Muscle of arm (tissue), 14 donors: Measurements from ENCODE around the gene NRM. TPM values are rescaled to one million over a fixed set of nuclear protein-coding genes. Genes with fewer than 3 reads are reported as not detected.
A peak's percentile ranks its signal among the peaks of the same experiment; 100 is the strongest.
"Not testable (repeated sequence)": the region's sequence is repeated elsewhere in the genome, so short reads cannot be mapped to it uniquely, and the experiment has no call there.

Experiments used
- DNase-seq: peaks from one replicate; pipeline ENCODE4 v3.0.0-alpha.2; 2013
- long read RNA-seq, 11 donors: transcript quantifications; one replicate each; lab custom pipeline, GENCODE V29; 2026
- polyA plus RNA-seq, 12 donors: library from polyadenylated mRNA; unstranded; fragments of 120-200 nt; gene quantifications; one replicate each; pipeline ENCODE4 v1.2.1, GENCODE V29; 2013; ENCODE audit not compliant: insufficient read length in 12 of 12

Gene NRM
- 10 to 100 TPM in 11 of 12 donors, not detected in 1; 32.1 to 50.3 (median 38.9) TPM for polyA plus RNA-seq
- long read RNA-seq, donor 1, partial matches to known transcripts = 0 of 5 reads
- long read RNA-seq, donor 1, other reads (novel, unspliced or antisense) = 0 of 5 reads
- long read RNA-seq, donor 2, transcript NRM-203 (4 exons, 1,734 nt) = major isoform, 18 of 27 reads
- long read RNA-seq, donor 2, partial matches to known transcripts = 8 of 27 reads
- long read RNA-seq, donor 2, other reads (novel, unspliced or antisense) = 0 of 27 reads
- long read RNA-seq, donor 3, transcript NRM-203 (4 exons, 1,734 nt) = major isoform, 6 of 7 reads
- long read RNA-seq, donor 3, partial matches to known transcripts = 0 of 7 reads
- long read RNA-seq, donor 3, other reads (novel, unspliced or antisense) = 0 of 7 reads
- long read RNA-seq, donor 4, transcript NRM-203 (4 exons, 1,734 nt) = major isoform, 8 of 9 reads
- long read RNA-seq, donor 4, partial matches to known transcripts = 0 of 9 reads
- long read RNA-seq, donor 4, other reads (novel, unspliced or antisense) = 0 of 9 reads
- long read RNA-seq, donor 5, transcript NRM-203 (4 exons, 1,734 nt) = major isoform, 16 of 38 reads
- long read RNA-seq, donor 5, partial matches to known transcripts = 19 of 38 reads
- long read RNA-seq, donor 5, other reads (novel, unspliced or antisense) = 0 of 38 reads
- long read RNA-seq, donor 6, transcript NRM-203 (4 exons, 1,734 nt) = major isoform, 5 of 5 reads
- long read RNA-seq, donor 6, partial matches to known transcripts = 0 of 5 reads
- long read RNA-seq, donor 6, other reads (novel, unspliced or antisense) = 0 of 5 reads
- long read RNA-seq, donor 7, transcript NRM-203 (4 exons, 1,734 nt) = major isoform, 6 of 16 reads
- long read RNA-seq, donor 7, partial matches to known transcripts = 10 of 16 reads
- long read RNA-seq, donor 7, other reads (novel, unspliced or antisense) = 0 of 16 reads
- long read RNA-seq, donor 8, transcript NRM-203 (4 exons, 1,734 nt) = major isoform, 12 of 13 reads
- long read RNA-seq, donor 8, partial matches to known transcripts = 0 of 13 reads
- long read RNA-seq, donor 8, other reads (novel, unspliced or antisense) = 0 of 13 reads
- long read RNA-seq, donor 9, partial matches to known transcripts = 11 of 15 reads
- long read RNA-seq, donor 9, other reads (novel, unspliced or antisense) = 0 of 15 reads
- long read RNA-seq, donor 10, transcript NRM-203 (4 exons, 1,734 nt) = major isoform, 15 of 38 reads
- long read RNA-seq, donor 10, partial matches to known transcripts = 20 of 38 reads
- long read RNA-seq, donor 10, other reads (novel, unspliced or antisense) = 0 of 38 reads
- long read RNA-seq, donor 11, transcript NRM-203 (4 exons, 1,734 nt) = major isoform, 14 of 38 reads
- long read RNA-seq, donor 11, partial matches to known transcripts = 21 of 38 reads
- long read RNA-seq, donor 11, other reads (novel, unspliced or antisense) = 0 of 38 reads

- peak; percentile 94 for DNase-seq
Observed at GRCh38 chr6:30690403-30691207, at the start of gene NRM. TSS of gene NRM (minus strand) at chr6:30690984. CDS start at chr6:30690974, 10 bp downstream.

- DNase-seq = no peak
Observed at GRCh38 chr6:30740540-30740870, 49.7 kb upstream of the NRM start.

DNA sequence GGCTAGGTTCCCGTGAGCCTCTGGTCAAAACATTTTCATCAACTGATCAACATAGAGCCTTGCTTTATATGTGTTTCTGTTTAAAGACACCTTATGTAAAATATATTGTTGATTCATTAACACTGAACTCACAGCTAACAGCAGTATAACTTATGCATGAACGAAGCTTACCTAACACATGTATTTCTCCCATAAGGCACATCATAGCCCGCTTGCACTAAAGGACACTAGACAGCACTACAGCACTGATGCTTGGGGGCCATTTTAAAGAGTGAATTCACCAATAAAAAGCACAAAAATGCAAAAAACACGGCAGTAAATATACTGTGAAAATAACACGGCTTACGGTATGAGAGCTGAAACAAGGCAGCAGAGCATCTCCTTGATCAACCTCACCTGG is 47.7 kb upstream of the NRM start:
- no peak for DNase-seq

DNA sequence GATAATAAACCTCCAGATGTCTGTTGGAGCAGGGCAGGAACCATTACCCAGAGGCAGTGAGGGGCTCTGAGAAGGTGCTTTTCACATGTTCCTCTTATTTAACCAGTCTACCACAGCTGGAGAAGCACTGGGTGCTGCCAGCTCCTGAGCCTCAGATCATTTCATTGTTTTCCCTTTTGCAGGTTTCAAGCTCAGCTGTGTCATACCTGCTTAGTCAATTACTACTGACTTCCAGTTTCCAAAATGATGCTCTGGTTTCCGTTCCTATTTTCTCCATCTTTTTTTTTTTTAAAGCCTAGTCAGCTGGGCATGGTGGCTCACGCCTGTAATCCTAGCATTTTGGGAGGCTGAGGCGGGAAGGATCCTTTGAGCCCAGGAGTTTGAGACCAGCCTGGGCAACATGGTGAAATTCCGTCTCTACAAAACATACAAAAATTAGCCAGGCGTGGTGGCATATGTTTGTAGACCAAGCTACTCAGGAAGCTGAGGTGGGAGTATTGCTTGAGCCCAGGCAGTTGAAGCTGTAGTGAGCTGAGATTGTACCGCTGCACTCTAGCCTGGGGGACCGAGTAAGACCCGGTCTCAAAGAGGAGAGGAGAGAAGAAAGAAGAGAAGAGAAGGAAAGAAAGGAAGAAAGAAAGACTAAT is 45.0 kb upstream of the NRM start:
- no peak for DNase-seq

GRCh38 chr6:30732237-30732943 is 41.6 kb upstream of the NRM start:
- DNase-seq = no peak

DNA sequence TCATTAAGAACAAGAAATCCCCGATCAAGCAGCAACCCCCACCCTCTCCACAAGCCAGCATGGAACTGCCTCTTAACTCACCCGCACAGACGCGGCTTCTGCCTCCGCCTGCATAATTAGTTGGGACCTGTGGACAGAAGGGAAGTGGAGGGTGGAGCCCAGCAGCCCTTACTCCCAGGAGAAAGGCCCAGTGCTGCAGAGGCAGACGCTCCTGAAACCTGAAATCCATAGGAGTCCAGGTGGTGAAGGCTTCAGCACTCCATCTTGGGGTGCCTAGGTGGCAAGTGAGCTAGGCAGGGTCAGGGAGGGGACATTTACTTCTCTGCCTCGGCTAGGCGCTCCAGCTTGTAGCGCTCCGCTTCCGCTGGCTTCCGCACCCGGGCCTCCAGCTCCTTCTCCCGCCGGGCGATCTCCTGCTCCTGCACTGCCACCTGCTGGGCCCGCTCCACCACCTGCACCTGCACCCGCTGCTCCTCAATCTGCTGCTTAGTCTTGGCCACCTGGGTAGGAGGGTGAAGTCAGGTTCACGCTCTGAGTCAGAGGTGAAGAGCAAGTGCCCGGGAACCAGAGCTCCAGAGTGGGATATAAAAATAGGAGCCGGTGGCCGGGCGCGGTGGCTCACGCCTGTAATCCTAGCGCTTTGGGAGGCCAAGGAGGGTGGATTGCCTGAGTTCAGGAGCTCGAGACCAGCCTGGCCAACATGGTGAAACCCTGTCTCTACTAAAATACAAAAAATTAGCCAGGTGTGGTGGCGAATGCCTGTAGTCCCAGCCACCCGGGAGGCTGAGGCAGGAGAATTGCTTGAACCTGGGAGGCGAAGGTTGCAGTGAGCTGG is 40.0 kb upstream of the NRM start:
- DNase-seq = peak; percentile 47

- DNase-seq = no peak
Observed at GRCh38 chr6:30727920-30728553, 37.3 kb upstream of the NRM start.

GRCh38 chr6:30726506-30727413 is 36.0 kb upstream of the NRM start:
- DNase-seq = no peak

DNA sequence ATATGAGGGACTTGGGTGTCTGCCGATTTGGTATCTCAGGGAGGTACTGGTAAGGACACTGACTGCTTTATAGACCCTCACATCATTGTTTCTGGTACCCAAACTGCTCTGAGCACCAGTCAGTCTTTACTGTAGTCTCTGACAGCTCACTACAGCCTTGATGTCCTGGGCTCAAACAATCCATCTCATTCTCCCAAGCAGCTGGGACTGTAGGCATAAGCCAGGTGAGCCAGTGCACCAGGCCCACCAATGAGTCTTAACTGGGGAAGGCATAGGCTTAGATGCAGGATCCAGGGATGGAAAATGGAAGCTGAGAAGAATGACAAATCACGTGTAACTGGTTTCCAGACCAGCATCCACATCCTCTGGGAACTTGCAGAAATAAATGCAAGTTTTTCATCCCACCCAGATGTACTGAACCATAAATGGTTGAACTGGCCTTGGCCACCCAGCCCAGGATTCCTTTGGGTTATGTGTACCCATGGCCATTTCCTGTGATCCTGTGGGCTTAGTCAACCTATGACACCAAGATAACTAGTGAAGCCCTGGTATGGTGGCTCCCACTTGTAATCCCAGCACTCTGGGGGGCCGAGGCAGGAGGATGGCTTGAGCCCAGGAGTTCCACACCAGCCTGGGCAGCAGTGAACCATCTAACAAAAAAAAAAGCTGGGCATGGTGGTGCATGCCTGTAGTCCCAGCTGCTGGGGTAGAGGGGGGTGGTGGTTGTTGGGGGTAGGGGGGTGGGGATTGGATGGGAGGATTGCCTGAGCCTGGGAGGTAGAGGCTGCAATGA is 35.1 kb upstream of the NRM start:
- DNase-seq = no peak

DNA sequence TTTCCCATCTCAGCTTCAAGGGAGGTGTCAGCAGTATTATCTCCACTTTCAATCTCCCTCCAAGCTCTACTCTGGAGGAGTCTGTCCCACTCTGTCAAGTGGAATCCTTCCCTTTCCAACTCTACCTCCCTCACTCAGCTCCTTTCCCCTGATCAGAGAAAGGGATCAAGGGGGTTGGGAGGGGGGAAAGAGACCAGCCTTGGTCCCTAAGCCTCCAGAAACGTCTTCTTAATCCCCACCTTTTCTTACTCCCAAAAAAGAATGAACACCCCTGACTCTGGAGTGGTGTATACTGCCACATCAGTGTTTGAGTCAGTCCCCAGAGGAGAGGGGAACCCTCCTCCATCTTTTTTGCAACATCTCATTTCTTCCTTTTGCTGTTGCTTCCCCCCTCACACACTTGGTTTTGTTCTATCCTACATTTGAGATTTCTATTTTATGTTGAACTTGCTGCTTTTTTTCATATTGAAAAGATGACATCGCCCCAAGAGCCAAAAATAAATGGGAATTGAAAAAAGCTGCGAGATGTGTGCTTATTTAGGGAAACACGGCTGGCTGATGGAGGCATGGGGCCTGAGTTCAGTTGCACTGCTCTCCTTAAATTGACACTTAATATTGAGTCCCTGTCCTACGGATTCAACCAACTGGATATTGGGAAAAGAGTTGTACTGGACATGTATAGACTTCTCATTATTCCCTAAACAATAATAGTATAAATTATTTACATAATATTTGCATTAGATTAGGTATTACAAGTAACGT is 34.3 kb upstream of the NRM start:
- no peak for DNase-seq

GRCh38 chr6:30723843-30724741 is 33.3 kb upstream of the NRM start:
- DNase-seq = not testable (repeated sequence)

DNA sequence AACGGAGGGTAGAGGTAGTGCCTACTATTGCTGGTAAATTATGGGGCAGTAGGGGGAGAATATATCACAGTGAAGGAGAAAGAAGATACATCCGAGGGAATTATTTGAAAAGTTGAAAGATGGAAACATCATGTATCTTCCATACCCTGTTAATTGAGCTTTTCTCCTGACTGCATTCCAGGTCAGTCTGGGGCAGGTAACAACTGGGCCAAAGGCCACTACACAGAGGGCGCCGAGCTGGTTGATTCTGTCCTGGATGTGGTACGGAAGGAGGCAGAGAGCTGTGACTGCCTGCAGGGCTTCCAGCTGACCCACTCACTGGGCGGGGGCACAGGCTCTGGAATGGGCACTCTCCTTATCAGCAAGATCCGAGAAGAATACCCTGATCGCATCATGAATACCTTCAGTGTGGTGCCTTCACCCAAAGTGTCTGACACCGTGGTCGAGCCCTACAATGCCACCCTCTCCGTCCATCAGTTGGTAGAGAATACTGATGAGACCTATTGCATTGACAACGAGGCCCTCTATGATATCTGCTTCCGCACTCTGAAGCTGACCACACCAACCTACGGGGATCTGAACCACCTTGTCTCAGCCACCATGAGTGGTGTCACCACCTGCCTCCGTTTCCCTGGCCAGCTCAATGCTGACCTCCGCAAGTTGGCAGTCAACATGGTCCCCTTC is 32.5 kb upstream of the NRM start:
- DNase-seq = not testable (repeated sequence)

GRCh38 chr6:30722280-30723112 is 31.7 kb upstream of the NRM start:
- peak; percentile 88 for DNase-seq
